GM21619 (cell line): ENCODE data around the gene HNRNPC.
"Not testable (repeated sequence)": the region's sequence is repeated elsewhere in the genome, so short reads cannot be mapped to it uniquely, and the experiment has no call there.

Experiments used
- ATAC-seq: cut with Tn5 transposase; IDR thresholded peaks from one replicate; pipeline ENCODE4 v1.9.1; 2021; ENCODE audit not compliant: unreplicated experiment

The HNRNPC gene

GRCh38 chr14:21213652-21214051, 55.6 kb downstream of the HNRNPC start:
- no peak for ATAC-seq

- ATAC-seq, result not testable (repeated sequence)
Measured at GRCh38 chr14:21212824-21213223, 56.4 kb downstream of the HNRNPC start.

GRCh38 chr14:21211509-21211908, 57.7 kb downstream of the HNRNPC start:
- ATAC-seq, result no peak

- no peak for ATAC-seq
Measured at GRCh38 chr14:21210023-21210422, 59.2 kb downstream of the HNRNPC start.

- no peak for ATAC-seq
Measured at GRCh38 chr14:21209185-21209584, 60.1 kb downstream of the HNRNPC start.

- ATAC-seq, result no peak
Measured at GRCh38 chr14:21208554-21208953, 60.7 kb downstream of the HNRNPC start.

- ATAC-seq, result no peak
Measured at GRCh38 chr14:21206753-21207684, 62.2 kb downstream of the HNRNPC start.

- no peak for ATAC-seq
Measured at GRCh38 chr14:21205678-21206581, 63.3 kb downstream of the HNRNPC start.

- no peak for ATAC-seq
Measured at GRCh38 chr14:21205026-21205677, 64.1 kb downstream of the HNRNPC start.

- no peak for ATAC-seq
Measured at GRCh38 chr14:21204167-21205025, 64.8 kb downstream of the HNRNPC start.

GRCh38 chr14:21203470-21204166, 65.6 kb downstream of the HNRNPC start:
- no peak for ATAC-seq

- ATAC-seq, result no peak
Measured at GRCh38 chr14:21202463-21203358, 66.5 kb downstream of the HNRNPC start.

- ATAC-seq, result no peak
Measured at GRCh38 chr14:21201732-21202462, 67.3 kb downstream of the HNRNPC start.

GRCh38 chr14:21200752-21201461, 68.3 kb downstream of the HNRNPC start:
- no peak for ATAC-seq

- no peak for ATAC-seq
Measured at GRCh38 chr14:21199611-21200560, 69.4 kb downstream of the HNRNPC start.
